Stimulated activated effector memory CD8-positive, alpha-beta T cell treated with anti-CD3 and anti-CD28 coated beads, Interleukin-12 subunit alpha, Interleukin-12 subunit beta, amount 100 ng/mL, for 72 hours (primary cell): ENCODE data around the gene INPP5D.
"Not testable (repeated sequence)": the region's sequence is repeated elsewhere in the genome, so short reads cannot be mapped to it uniquely, and the experiment has no call there.

Experiments
- ATAC-seq: fragments of 150-1000 bp; cut with Tn5 transposase; 2 replicates; pipeline ENCODE4 v1.10.0; 2021
- DNase-seq, 2 donors: peaks; one replicate each; pipeline ENCODE4 v3.0.0; 2021 to 2022; ENCODE audit warnings: low spot score in 2 of 2
- H3K27ac Mint-ChIP-seq: one replicate; pipeline ENCODE4 v1.8.0; 2022; ENCODE audit warnings: mild to moderate bottlenecking, mixed read lengths
- H3K36me3 Mint-ChIP-seq: one replicate; pipeline ENCODE4 v1.8.0; 2022; ENCODE audit warnings: mild to moderate bottlenecking, mixed read lengths
- H3K4me1 Mint-ChIP-seq: one replicate; pipeline ENCODE4 v1.8.0; 2022; ENCODE audit warnings: mixed read lengths
- H3K4me3 Mint-ChIP-seq: one replicate; pipeline ENCODE4 v1.8.0; 2022; ENCODE audit warnings: mild to moderate bottlenecking, mixed read lengths
- H3K9me3 Mint-ChIP-seq: one replicate; pipeline ENCODE4 v1.8.0; 2022; ENCODE audit warnings: mixed read lengths

Gene INPP5D

GRCh38 chr2:233156001-233156400, 95.9 kb downstream of the INPP5D start:
- no peak for ATAC-seq
- H3K4me3 Mint-ChIP-seq: no peak overlapping the region
- no peaks in the 10 kb centered on the region for H3K9me3 Mint-ChIP-seq
- no peak for DNase-seq
- H3K4me1 Mint-ChIP-seq: peaks cover 34% of the 10 kb centered on the region
- peaks cover 98% of the 10 kb centered on the region for H3K36me3 Mint-ChIP-seq
- H3K27ac Mint-ChIP-seq: peak overlapping the region; percentile 70

DNA sequence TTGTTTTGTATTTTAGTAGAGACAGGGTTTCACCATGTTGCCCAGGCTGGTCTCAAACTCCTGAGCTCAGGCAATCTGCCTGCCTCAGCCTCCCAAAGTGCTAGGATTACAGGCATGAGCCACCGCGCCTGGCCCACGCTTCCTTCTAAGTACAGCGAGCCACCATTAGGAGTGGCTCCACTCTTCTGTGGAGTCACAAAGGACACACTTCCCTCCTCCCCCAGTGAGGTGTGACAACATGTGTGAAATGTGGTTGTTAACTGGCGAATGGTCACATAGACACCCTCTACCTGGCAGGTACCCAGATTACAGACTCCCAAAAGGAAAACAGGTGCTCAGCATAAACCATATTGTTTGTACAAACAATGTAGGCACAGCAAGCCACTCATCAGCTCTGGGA, 96.3 kb downstream of the INPP5D start:
- Mint-ChIP-seq H3K36me3 (peaks cover 98% of the 10 kb centered on the region), H3K27ac (peak overlapping the region; percentile 70), H3K4me1 (peaks cover 34% of the 10 kb centered on the region)
- not testable (repeated sequence) for H3K9me3 Mint-ChIP-seq, H3K4me3 Mint-ChIP-seq, ATAC-seq, DNase-seq

DNA sequence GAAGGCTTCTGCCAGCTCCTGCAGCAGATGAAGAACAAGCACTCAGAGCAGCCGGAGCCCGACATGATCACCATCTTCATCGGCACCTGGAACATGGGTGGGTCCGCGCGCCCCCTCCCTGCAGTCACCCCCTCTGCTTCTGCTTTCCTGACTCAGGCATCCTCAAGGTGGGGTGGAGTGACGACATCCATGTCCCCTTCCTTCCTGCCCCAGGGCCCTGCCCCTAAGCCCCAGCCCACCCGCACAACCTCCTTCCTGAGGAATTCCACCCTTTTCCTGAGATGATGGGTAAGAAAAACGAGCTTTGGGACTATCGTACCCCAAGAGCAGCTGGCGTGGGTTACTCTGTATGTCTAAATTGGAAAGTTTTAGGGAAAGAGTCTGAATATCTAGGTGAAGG, 101.6 kb downstream of the INPP5D start:
- DNase-seq (no peak), ATAC-seq (no peak)
- peak overlapping the region; percentile 79 for H3K27ac Mint-ChIP-seq
- H3K4me3 Mint-ChIP-seq: no peak overlapping the region
- peaks cover 4% of the 10 kb centered on the region for H3K4me1 Mint-ChIP-seq
- no peaks in the 10 kb centered on the region for H3K9me3 Mint-ChIP-seq
- H3K36me3 Mint-ChIP-seq: peaks cover 54% of the 10 kb centered on the region

- Mint-ChIP-seq H3K27ac (peak overlapping the region; percentile 24), H3K9me3 (no peaks in the 10 kb centered on the region), H3K4me1 (peaks cover 4% of the 10 kb centered on the region), H3K36me3 (peaks cover 43% of the 10 kb centered on the region), H3K4me3 (no peak overlapping the region)
- no peak for ATAC-seq
- no peak for DNase-seq
These were observed 102.6 kb downstream of the INPP5D start for GRCh38 chr2:233162770-233163169.

DNA sequence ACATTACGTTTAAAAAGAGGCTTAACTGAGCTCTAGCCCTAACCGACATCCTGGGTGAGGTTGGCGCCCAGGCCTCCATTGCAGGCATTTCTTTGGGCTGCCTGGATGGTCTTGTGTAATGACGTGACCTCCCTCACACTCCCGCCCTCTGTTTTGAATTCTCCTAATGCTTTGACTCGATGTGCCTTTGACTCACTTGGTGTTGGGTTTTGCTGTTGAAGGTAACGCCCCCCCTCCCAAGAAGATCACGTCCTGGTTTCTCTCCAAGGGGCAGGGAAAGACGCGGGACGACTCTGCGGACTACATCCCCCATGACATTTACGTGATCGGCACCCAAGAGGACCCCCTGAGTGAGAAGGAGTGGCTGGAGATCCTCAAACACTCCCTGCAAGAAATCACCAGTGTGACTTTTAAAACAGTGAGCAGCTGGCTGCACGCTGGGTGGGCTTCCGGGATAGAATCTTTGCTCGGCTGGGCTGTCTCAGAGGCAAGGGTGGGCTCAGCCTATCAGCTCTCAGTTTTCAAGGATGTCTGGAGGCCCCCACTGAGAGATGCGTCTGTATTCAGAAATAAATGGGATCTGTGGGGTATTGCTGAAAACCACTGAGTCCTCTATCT, 103.5 kb downstream of the INPP5D start:
- no peaks in the 10 kb centered on the region for H3K9me3 Mint-ChIP-seq
- DNase-seq (no peak), ATAC-seq (no peak)
- H3K4me3 Mint-ChIP-seq: no peak overlapping the region
- peaks cover 4% of the 10 kb centered on the region for H3K4me1 Mint-ChIP-seq
- peaks cover 35% of the 10 kb centered on the region for H3K36me3 Mint-ChIP-seq
- H3K27ac Mint-ChIP-seq: peak overlapping the region; percentile 24

DNA sequence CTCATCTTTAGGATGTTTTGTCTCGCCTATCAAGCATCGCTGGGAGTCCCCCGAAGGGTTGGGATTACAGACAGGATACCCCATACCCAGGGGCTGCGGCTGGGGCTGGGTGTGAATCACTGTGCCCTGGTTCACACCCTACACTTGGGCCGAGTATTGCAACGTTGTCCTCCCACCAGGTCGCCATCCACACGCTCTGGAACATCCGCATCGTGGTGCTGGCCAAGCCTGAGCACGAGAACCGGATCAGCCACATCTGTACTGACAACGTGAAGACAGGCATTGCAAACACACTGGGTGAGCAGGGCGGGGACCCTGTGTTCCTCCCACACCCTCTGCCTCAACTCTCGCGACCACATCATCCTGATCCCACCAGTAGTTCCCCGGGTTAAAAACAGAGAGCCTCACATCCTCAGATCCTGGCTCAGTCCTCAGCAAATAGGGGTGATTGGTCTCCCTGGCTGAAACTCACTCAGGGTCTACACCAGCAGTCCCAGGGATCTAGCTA, 104.0 kb downstream of the INPP5D start:
- H3K36me3 Mint-ChIP-seq: peaks cover 29% of the 10 kb centered on the region

GRCh38 chr2:233164967-233165366, 104.8 kb downstream of the INPP5D start:
- Mint-ChIP-seq H3K9me3 (no peaks in the 10 kb centered on the region), H3K36me3 (peaks cover 21% of the 10 kb centered on the region), H3K27ac (no peak overlapping the region), H3K4me1 (peaks cover 10% of the 10 kb centered on the region), H3K4me3 (no peak overlapping the region)
- DNase-seq (no peak), ATAC-seq (peak; percentile 43)

More for the DNA sequence above, 104.0 kb downstream of the INPP5D start:
- DNase-seq (no peak), ATAC-seq (no peak)
- no peak overlapping the region for H3K4me3 Mint-ChIP-seq
- H3K4me1 Mint-ChIP-seq: peaks cover 8% of the 10 kb centered on the region
- no peaks in the 10 kb centered on the region for H3K9me3 Mint-ChIP-seq
- no peak overlapping the region for H3K27ac Mint-ChIP-seq

DNA sequence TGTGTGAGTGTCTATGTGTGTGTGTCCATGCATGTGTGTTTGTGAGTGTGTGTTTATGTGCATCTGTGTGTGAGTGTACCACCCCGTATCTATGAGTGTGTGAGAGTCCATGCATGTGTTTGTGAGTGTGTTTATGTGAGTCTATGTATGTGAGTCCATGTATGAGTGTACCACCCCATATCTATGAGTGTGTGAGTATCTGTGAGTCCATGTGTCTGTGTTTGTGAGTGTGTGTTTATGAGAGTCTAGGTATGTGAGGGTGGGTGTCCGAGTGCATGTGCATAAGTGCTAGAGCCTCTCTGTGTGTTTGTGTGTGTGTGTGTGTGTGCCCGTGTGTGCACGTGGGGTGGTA, 105.4 kb downstream of the INPP5D start:
- Mint-ChIP-seq H3K4me1 (peaks cover 10% of the 10 kb centered on the region), H3K4me3 (no peak overlapping the region), H3K36me3 (peaks cover 16% of the 10 kb centered on the region), H3K27ac (no peak overlapping the region), H3K9me3 (no peaks in the 10 kb centered on the region)
- DNase-seq (no peak), ATAC-seq (peak; percentile 65)

DNA sequence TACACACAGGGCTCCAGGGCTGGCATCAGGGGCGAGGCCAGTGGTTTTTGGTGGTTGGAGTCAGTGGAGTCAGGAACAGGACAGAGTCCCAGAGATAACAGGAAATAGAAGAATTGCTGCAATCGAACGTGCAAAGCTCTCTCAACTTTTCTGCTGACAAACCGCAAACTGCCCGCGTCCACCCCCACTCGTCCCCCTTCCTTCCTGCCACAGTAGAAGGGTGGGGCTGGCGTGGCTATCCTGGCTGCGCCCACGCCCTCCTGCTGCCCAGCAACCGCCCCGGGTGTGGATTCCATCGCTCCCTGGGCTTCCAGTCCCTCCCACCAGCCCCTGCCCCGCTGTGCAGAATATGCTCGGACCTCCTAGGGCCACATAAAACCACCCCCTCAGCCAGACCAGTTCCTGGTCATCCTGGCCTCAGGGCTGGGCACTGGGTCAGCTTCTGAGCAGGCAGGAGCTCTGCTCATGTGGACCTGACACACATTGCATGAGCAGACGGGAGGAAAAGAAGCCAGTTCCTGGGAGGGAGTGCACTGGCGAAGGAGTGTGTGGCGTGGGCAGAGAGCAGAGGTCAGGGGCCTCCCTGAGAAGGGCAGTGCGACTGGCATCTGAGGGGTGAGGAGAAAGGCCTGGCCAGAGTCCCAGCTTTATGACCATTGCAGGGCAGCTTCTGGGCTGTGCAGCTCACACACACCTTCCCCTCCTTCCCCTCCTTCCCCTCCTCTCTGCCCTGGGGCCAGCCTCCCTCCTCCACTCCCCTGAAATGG, 105.9 kb downstream of the INPP5D start:
- peaks cover 10% of the 10 kb centered on the region for H3K36me3 Mint-ChIP-seq
- H3K27ac Mint-ChIP-seq: no peak overlapping the region
- peaks cover 10% of the 10 kb centered on the region for H3K4me1 Mint-ChIP-seq
- H3K4me3 Mint-ChIP-seq: no peak overlapping the region
- peak; percentile 15 to 64 for DNase-seq
- ATAC-seq: peak; percentile 72
- no peaks in the 10 kb centered on the region for H3K9me3 Mint-ChIP-seq

- H3K27ac Mint-ChIP-seq: no peak overlapping the region
- no peak for DNase-seq
These were observed 108.3 kb downstream of the INPP5D start for GRCh38 chr2:233168445-233168844.

DNA sequence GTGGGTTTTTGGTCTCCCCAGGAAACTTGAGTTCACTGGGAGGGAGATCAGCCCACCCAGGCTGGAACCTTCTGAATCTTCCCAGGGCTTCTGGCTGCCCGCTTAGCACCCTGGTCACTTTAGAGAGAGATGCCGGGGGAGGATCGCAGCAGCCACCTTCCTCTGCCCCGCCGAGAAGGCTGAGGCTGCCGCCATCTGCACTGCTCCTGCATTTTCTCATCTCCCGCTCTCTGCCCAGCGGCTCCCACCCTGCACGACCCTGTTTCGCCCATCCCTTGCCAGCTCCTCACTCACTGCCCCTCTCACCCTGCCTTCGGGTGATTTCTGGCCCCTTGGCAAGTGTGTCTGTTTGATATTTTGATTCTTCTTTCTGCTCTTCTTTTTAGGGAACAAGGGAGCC, 108.8 kb downstream of the INPP5D start:
- H3K9me3 Mint-ChIP-seq: no peaks in the 10 kb centered on the region
- DNase-seq: no peak
- peaks cover 16% of the 10 kb centered on the region for H3K4me1 Mint-ChIP-seq
- no peak overlapping the region for H3K4me3 Mint-ChIP-seq
- H3K27ac Mint-ChIP-seq: peak overlapping the region; percentile 63
- ATAC-seq: no peak
- no peaks in the 10 kb centered on the region for H3K36me3 Mint-ChIP-seq

More at GRCh38 chr2:233168445-233168844, 108.3 kb downstream of the INPP5D start:
- Mint-ChIP-seq H3K9me3 (no peaks in the 10 kb centered on the region), H3K4me3 (no peak overlapping the region), H3K4me1 (peaks cover 16% of the 10 kb centered on the region), H3K36me3 (no peaks in the 10 kb centered on the region)
- no peak for ATAC-seq

DNA sequence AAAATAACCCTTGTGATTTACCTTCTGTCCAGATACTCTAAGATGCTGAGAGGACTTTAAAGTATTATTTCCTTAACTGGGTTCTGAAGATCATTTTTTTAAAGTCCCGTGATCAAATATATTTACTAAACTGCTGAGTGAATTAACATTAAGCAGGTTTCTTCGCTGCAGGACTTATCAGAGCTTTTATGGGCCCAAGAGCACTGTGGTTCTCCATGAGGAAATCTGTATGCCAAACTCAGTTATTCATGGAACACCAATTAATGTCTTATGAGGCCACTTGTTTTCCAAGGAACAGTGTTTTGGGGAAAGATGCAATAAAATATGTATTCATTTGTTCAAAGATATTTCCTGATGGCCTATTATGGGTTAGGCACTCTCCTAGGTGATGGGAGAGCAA, 111.2 kb downstream of the INPP5D start:
- no peak for DNase-seq
- H3K27ac Mint-ChIP-seq: peak overlapping the region; percentile 66
- no peaks in the 10 kb centered on the region for H3K9me3 Mint-ChIP-seq
- peaks cover 22% of the 10 kb centered on the region for H3K36me3 Mint-ChIP-seq
- no peak for ATAC-seq
- H3K4me1 Mint-ChIP-seq: peaks cover 25% of the 10 kb centered on the region
- H3K4me3 Mint-ChIP-seq: no peak overlapping the region

- ATAC-seq (no peak), DNase-seq (no peak)
- Mint-ChIP-seq H3K4me3 (no peak overlapping the region), H3K4me1 (peaks cover 26% of the 10 kb centered on the region), H3K9me3 (no peaks in the 10 kb centered on the region), H3K36me3 (peaks cover 40% of the 10 kb centered on the region), H3K27ac (no peak overlapping the region)
These were observed 113.0 kb downstream of the INPP5D start for GRCh38 chr2:233173115-233173514.

- H3K27ac Mint-ChIP-seq: no peak overlapping the region
- peaks cover 27% of the 10 kb centered on the region for H3K4me1 Mint-ChIP-seq
- DNase-seq (no peak), ATAC-seq (no peak)
- H3K4me3 Mint-ChIP-seq: no peak overlapping the region
- H3K9me3 Mint-ChIP-seq: no peaks in the 10 kb centered on the region
- H3K36me3 Mint-ChIP-seq: peaks cover 50% of the 10 kb centered on the region
These were observed 114.0 kb downstream of the INPP5D start for GRCh38 chr2:233174137-233174536.

GRCh38 chr2:233178994-233179847, 119.1 kb downstream of the INPP5D start:
- peaks cover 27% of the 10 kb centered on the region for H3K4me1 Mint-ChIP-seq
- H3K27ac Mint-ChIP-seq: peak overlapping the region; percentile 74
- no peaks in the 10 kb centered on the region for H3K9me3 Mint-ChIP-seq
- ATAC-seq (no peak), DNase-seq (no peak)
- H3K36me3 Mint-ChIP-seq: peaks cover 100% of the 10 kb centered on the region
- no peak overlapping the region for H3K4me3 Mint-ChIP-seq
